Left lung (tissue), 10 donors: ENCODE results near the gene CAPG. TPM values are rescaled to one million over a fixed set of nuclear protein-coding genes. Genes with fewer than 3 reads are reported as not detected.

ENCODE experiments used
- ATAC-seq: fragments of 200-7000 bp; cut with Tn5 transposase; one replicate; pipeline ENCODE4 v1.9.1; 2020; ENCODE audit warnings: moderate library complexity
- DNase-seq, 4 donors: peaks; one replicate each; pipeline ENCODE4 v3.0.0-alpha.2; 2013 to 2020
- H3K27ac ChIP-seq, 2 donors: fragments of 200-600 bp; sonication (generic) in 1 of 2; one replicate each; pipeline versions ENCODE4 v1.5.0 to v1.8.0; 2020 to 2021
- H3K27me3 ChIP-seq, 2 donors: fragments of 200-600 bp; sonication (generic) in 1 of 2; one replicate each; pipeline versions ENCODE4 v1.5.0 to v1.8.0; 2020 to 2021
- H3K36me3 ChIP-seq, 2 donors: fragments of 200-600 bp; sonication (generic) in 1 of 2; one replicate each; pipeline versions ENCODE4 v1.5.0 to v1.8.0; 2020 to 2021
- H3K4me1 ChIP-seq, 2 donors: fragments of 200-600 bp; one replicate each; pipeline ENCODE4 v1.8.0; 2021
- H3K4me3 ChIP-seq, 2 donors: fragments of 200-600 bp; sonication (generic) in 1 of 2; one replicate each; pipeline versions ENCODE4 v1.5.0 to v1.8.0; 2020 to 2021; ENCODE audit warnings: mild to moderate bottlenecking in 1 of 2
- H3K9me3 ChIP-seq, 2 donors: fragments of 200-600 bp; sonication (generic) in 1 of 2; one replicate each; pipeline versions ENCODE4 v1.5.0 to v1.8.0; 2020 to 2021
- CTCF ChIP-seq, 2 donors: fragments of 200-600 bp; sonication (generic) in 1 of 2; IDR thresholded peaks; one replicate each; pipeline versions ENCODE4 v1.5.0 to v1.8.0; 2021; ENCODE audit warnings: antibody characterized with exemption in 2 of 2
- intact Hi-C, 2 donors: fragments of 100-400 bp; cut with DNase I; formaldehyde crosslinking; loops; one replicate each; pipeline versions ENCODE4 v1.11.2 to v1.14.2; 2022
- polyA plus RNA-seq, 6 donors: library from polyadenylated mRNA; unstranded; fragments of 120-200 nt; gene quantifications; one replicate each; pipeline ENCODE4 v1.2.1, GENCODE V29; 2013; ENCODE audit not compliant: insufficient read length in 6 of 6
- total RNA-seq, 2 donors: library from RNA; stranded (reverse); fragmentation: NEBNext Ultra II Directional; extraction: Animal tissue kit (Norgen Biotek cat#: 25700); gene quantifications; one replicate each; pipeline ENCODE4 v1.2.1, GENCODE V29; 2021
- donor health status: DM: no; HTN: yes; CAD: no.
- donor health status: DM: no; HTN: no; CAD: no.

CAPG gene
- total and polyA plus RNA-seq, 8 donors = 45.8 to 418 (median 55.7) TPM

- Histone ChIP-seq H3K4me1 (peaks cover 8 to 82% of the 10 kb centered on the region in 2 donors), H3K36me3 (no peaks in the 10 kb centered on the region), H3K27ac (peak overlapping the region; percentile 60 to 93), H3K4me3 (peak overlapping the region in 1 of 2 donors; percentile 58), H3K27me3 (no peaks in the 10 kb centered on the region), H3K9me3 (no peaks in the 10 kb centered on the region)
- DNase-seq = no peak
- TF ChIP-seq CTCF (IDR thresholded peaks at IDR 0.05) = no peak
- ATAC-seq = no peak
- intact Hi-C loops = loop anchor here in 1 of 2 donors (10.0 kb wide), 1 partner anchor 144 kb away; no protein-coding TSS in a partner anchor
These were observed 628 bp upstream of the CAPG start for GRCh38 chr2:85410584-85411404.

GRCh38 chr2:85405201-85406059 is 4.7 kb downstream of the CAPG start:
- Histone ChIP-seq H3K27ac (peak overlapping the region; percentile 53 to 88), H3K36me3 (peaks cover 0 to 23% of the 10 kb centered on the region in 2 donors), H3K27me3 (no peaks in the 10 kb centered on the region), H3K4me3 (peak overlapping the region in 1 of 2 donors; percentile 22), H3K9me3 (peaks cover 0 to 3% of the 10 kb centered on the region in 2 donors), H3K4me1 (peaks cover 3 to 64% of the 10 kb centered on the region in 2 donors)
- DNase-seq (peak in 2 of 4 donors; percentile 83 to 91), ATAC-seq (peak; percentile 60)
- intact Hi-C loops = no loop called here
- no peak for TF ChIP-seq CTCF (IDR thresholded peaks at IDR 0.05)

GRCh38 chr2:85401844-85402243 is 8.3 kb downstream of the CAPG start:
- peaks cover 0 to 59% of the 10 kb centered on the region in 2 donors for H3K36me3 ChIP-seq
- H3K4me3 ChIP-seq = no peak overlapping the region
- H3K27me3 ChIP-seq = no peaks in the 10 kb centered on the region
- intact Hi-C loops = no loop called here
- TF ChIP-seq CTCF (IDR thresholded peaks at IDR 0.05) = no peak
- H3K4me1 ChIP-seq = peaks cover 0 to 37% of the 10 kb centered on the region in 2 donors
- ATAC-seq = no peak
- DNase-seq = peak in 1 of 4 donors; percentile 35
- peaks cover 0 to 3% of the 10 kb centered on the region in 2 donors for H3K9me3 ChIP-seq
- H3K27ac ChIP-seq = peak overlapping the region in 1 of 2 donors; percentile 39

GRCh38 chr2:85401464-85401805 is 8.7 kb downstream of the CAPG start:
- Histone ChIP-seq H3K27me3 (no peaks in the 10 kb centered on the region), H3K27ac (no peak overlapping the region), H3K9me3 (peaks cover 0 to 3% of the 10 kb centered on the region in 2 donors), H3K4me3 (no peak overlapping the region), H3K4me1 (peaks cover 0 to 33% of the 10 kb centered on the region in 2 donors), H3K36me3 (peaks cover 0 to 63% of the 10 kb centered on the region in 2 donors)
- no peak for TF ChIP-seq CTCF (IDR thresholded peaks at IDR 0.05)
- ATAC-seq (no peak), DNase-seq (no peak)
- intact Hi-C loops = no loop called here
